ENCODE results near the gene KCNH8. TPM values are rescaled to one million over a fixed set of nuclear protein-coding genes. Genes with fewer than 3 reads are reported as not detected.

KCNH8 gene
- total and polyA plus RNA-seq, 4 donors: 0.02 to 0.08 (median 0.05) TPM; not detected in 1

DNA sequence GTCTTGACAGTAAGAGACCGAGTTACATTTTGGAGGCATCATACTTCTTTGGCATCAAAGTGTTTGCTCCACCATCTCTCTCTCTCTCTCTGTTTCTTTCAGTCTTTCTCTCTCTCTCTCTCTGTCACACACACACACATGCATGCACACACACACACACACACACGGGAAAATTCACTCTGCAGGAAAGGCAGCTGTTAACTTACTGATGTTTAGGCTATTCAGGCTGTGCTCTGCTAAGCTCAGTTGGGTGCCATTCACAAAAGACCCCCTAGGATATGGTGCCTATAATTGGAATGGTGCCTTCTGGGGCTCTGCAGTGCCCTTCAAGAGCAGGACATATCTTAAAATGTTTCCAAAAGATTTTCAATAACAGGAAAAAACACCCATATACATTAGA, 78.2 kb downstream of the KCNH8 start:
- Histone ChIP-seq H3K27me3 (ENCODE audit: control insufficient read depth in 4 of 4, insufficient read depth in 4 of 4, low read length in 3 of 4) (peaks cover 0 to 4% (median 0%) of the 10 kb centered on the region in 4 donors), H3K4me3 (ENCODE audit: low read depth in 1 of 3, low read length in 3 of 3) (no peak overlapping the region), H3K9me3 (ENCODE audit: control insufficient read depth in 4 of 4, low read length in 3 of 4) (no peaks in the 10 kb centered on the region), H3K9ac (ENCODE audit: low read depth in 1 of 2, low read length in 2 of 2) (no peak overlapping the region), H3K27ac (ENCODE audit: low read depth in 1 of 2, low read length in 2 of 2) (no peak overlapping the region), H3K36me3 (ENCODE audit: control insufficient read depth in 4 of 4, insufficient read depth in 3 of 4, low read depth in 1 of 4, low read length in 3 of 4) (no peaks in the 10 kb centered on the region), H3K4me1 (ENCODE audit: control insufficient read depth in 4 of 4, insufficient read depth in 4 of 4, low read length in 3 of 4) (no peaks in the 10 kb centered on the region)
- TF ChIP-seq FOXA1 (IDR thresholded peaks at IDR 0.05): no peak
- no peak for TF ChIP-seq NR2F2 (IDR thresholded peaks at IDR 0.05)
- no peak for TF ChIP-seq MAX (IDR thresholded peaks at IDR 0.05)
- TF ChIP-seq JUND (IDR thresholded peaks at IDR 0.05): no peak
- no peak for TF ChIP-seq HNF4G (IDR thresholded peaks at IDR 0.05)
- no peak for TF ChIP-seq GABPA (IDR thresholded peaks at IDR 0.05 in 1 of 2, conservative IDR thresholded peaks at IDR 0.05 in 1 of 2)
- TF ChIP-seq HNF4A (conservative IDR thresholded peaks at IDR 0.05): no peak
- DNase-seq (ENCODE audit: low spot score): no peak
- 71% methylated on average over 2 of the region's 2 CpGs for WGBS

DNA sequence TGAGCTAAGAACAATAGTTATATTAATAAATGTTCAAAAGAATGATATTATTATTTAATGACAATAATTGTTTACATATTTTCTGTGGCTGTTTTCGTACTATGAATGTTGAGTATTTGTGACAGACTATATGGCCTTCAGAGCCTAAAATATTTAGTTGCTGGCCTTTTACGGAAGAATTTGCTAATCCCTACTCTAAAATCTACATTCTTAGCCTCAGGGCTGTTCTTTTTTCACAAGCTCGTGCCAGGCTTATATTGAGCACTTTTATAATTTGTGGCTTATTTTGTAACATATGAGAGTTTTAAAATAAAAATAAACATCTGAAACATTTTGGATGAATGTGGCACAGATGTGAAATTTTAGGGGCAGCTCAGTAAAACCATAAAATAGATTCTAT, 79.9 kb downstream of the KCNH8 start:
- peaks cover 0 to 4% (median 0%) of the 10 kb centered on the region in 4 donors for H3K27me3 ChIP-seq (ENCODE audit: control insufficient read depth in 4 of 4, insufficient read depth in 4 of 4, low read length in 3 of 4)
- DNase-seq (ENCODE audit: low spot score): no peak
- TF ChIP-seq, protein P1, sequence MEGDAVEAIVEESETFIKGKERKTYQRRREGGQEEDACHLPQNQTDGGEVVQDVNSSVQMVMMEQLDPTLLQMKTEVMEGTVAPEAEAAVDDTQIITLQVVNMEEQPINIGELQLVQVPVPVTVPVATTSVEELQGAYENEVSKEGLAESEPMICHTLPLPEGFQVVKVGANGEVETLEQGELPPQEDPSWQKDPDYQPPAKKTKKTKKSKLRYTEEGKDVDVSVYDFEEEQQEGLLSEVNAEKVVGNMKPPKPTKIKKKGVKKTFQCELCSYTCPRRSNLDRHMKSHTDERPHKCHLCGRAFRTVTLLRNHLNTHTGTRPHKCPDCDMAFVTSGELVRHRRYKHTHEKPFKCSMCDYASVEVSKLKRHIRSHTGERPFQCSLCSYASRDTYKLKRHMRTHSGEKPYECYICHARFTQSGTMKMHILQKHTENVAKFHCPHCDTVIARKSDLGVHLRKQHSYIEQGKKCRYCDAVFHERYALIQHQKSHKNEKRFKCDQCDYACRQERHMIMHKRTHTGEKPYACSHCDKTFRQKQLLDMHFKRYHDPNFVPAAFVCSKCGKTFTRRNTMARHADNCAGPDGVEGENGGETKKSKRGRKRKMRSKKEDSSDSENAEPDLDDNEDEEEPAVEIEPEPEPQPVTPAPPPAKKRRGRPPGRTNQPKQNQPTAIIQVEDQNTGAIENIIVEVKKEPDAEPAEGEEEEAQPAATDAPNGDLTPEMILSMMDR (IDR thresholded peaks at IDR 0.05; ENCODE audit: low read depth, low read length, missing input control): no peak
- TF ChIP-seq HNF4A (conservative IDR thresholded peaks at IDR 0.05): no peak
- no peak for TF ChIP-seq SP1 (IDR thresholded peaks at IDR 0.05)
- TF ChIP-seq, protein P2, sequence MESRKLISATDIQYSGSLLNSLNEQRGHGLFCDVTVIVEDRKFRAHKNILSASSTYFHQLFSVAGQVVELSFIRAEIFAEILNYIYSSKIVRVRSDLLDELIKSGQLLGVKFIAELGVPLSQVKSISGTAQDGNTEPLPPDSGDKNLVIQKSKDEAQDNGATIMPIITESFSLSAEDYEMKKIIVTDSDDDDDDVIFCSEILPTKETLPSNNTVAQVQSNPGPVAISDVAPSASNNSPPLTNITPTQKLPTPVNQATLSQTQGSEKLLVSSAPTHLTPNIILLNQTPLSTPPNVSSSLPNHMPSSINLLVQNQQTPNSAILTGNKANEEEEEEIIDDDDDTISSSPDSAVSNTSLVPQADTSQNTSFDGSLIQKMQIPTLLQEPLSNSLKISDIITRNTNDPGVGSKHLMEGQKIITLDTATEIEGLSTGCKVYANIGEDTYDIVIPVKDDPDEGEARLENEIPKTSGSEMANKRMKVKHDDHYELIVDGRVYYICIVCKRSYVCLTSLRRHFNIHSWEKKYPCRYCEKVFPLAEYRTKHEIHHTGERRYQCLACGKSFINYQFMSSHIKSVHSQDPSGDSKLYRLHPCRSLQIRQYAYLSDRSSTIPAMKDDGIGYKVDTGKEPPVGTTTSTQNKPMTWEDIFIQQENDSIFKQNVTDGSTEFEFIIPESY (IDR thresholded peaks at IDR 0.05): no peak
- TF ChIP-seq EGR1 (IDR thresholded peaks at IDR 0.05; ENCODE audit: low read depth in 2 of 2): no peak
- no peak for TF ChIP-seq MAX (IDR thresholded peaks at IDR 0.05)
- no peak for TF ChIP-seq JUND (IDR thresholded peaks at IDR 0.05)
- TF ChIP-seq, protein P3, sequence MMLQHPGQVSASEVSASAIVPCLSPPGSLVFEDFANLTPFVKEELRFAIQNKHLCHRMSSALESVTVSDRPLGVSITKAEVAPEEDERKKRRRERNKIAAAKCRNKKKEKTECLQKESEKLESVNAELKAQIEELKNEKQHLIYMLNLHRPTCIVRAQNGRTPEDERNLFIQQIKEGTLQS (IDR thresholded peaks at IDR 0.05): no peak
- TF ChIP-seq HNF4G (IDR thresholded peaks at IDR 0.05): no peak
- TF ChIP-seq FOXA1 (IDR thresholded peaks at IDR 0.05): no peak
- TF ChIP-seq NR2F2 (IDR thresholded peaks at IDR 0.05): no peak
- no peak for TF ChIP-seq FOXA2 (IDR thresholded peaks at IDR 0.05)
- peaks cover 0 to 4% (median 0%) of the 10 kb centered on the region in 4 donors for H3K4me1 ChIP-seq (ENCODE audit: control insufficient read depth in 4 of 4, insufficient read depth in 4 of 4, low read length in 3 of 4)
- H3K9me3 ChIP-seq (ENCODE audit: control insufficient read depth in 4 of 4, low read length in 3 of 4): no peaks in the 10 kb centered on the region
- H3K27ac ChIP-seq (ENCODE audit: low read depth in 1 of 2, low read length in 2 of 2): no peak overlapping the region
- WGBS: 79% methylated on average over 3 of the region's 3 CpGs
- H3K9ac ChIP-seq (ENCODE audit: low read depth in 1 of 2, low read length in 2 of 2): no peak overlapping the region
- H3K36me3 ChIP-seq (ENCODE audit: control insufficient read depth in 4 of 4, insufficient read depth in 3 of 4, low read depth in 1 of 4, low read length in 3 of 4): no peaks in the 10 kb centered on the region
- H3K4me3 ChIP-seq (ENCODE audit: low read depth in 1 of 3, low read length in 3 of 3): no peak overlapping the region

DNA sequence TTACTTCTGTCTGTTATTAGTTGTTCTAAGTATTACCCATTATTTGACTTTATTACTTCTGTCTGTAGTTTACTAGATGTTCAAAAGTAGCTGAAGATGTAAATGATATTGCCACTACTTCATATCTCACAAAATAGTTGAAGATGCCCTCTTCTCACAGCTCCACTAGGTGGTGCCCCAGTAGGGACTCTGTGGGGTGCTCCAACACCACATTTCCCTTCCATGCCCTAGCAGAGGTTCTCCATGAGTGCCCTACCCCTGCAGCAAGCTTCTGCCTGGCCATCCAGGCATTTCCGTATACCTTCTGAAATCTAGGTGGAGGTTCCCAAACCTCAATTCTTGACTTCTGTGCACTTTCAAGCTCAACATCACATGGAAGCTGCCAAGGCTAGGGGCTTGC, 80.8 kb downstream of the KCNH8 start:
- no peak overlapping the region for H3K4me3 ChIP-seq (ENCODE audit: low read depth in 1 of 3, low read length in 3 of 3)
- H3K4me1 ChIP-seq (ENCODE audit: control insufficient read depth in 4 of 4, insufficient read depth in 4 of 4, low read length in 3 of 4): peaks cover 0 to 4% (median 0%) of the 10 kb centered on the region in 4 donors
- no peak for DNase-seq (ENCODE audit: low spot score)
- no peak overlapping the region for H3K27ac ChIP-seq (ENCODE audit: low read depth in 1 of 2, low read length in 2 of 2)
- no peaks in the 10 kb centered on the region for H3K36me3 ChIP-seq (ENCODE audit: control insufficient read depth in 4 of 4, insufficient read depth in 3 of 4, low read depth in 1 of 4, low read length in 3 of 4)
- WGBS: 96% methylated on average over 1 of the region's 1 CpG
- no peaks in the 10 kb centered on the region for H3K9me3 ChIP-seq (ENCODE audit: control insufficient read depth in 4 of 4, low read length in 3 of 4)
- H3K27me3 ChIP-seq (ENCODE audit: control insufficient read depth in 4 of 4, insufficient read depth in 4 of 4, low read length in 3 of 4): peaks cover 0 to 4% (median 0%) of the 10 kb centered on the region in 4 donors
- H3K9ac ChIP-seq (ENCODE audit: low read depth in 1 of 2, low read length in 2 of 2): no peak overlapping the region
- no peak for TF ChIP-seq GABPA (IDR thresholded peaks at IDR 0.05 in 1 of 2, conservative IDR thresholded peaks at IDR 0.05 in 1 of 2)
- TF ChIP-seq, protein P2 (IDR thresholded peaks at IDR 0.05): no peak
- no peak for TF ChIP-seq FOXA2 (IDR thresholded peaks at IDR 0.05)
- TF ChIP-seq, protein P3 (IDR thresholded peaks at IDR 0.05): no peak
- TF ChIP-seq SP1 (IDR thresholded peaks at IDR 0.05): no peak
- no peak for TF ChIP-seq TAF1 (conservative IDR thresholded peaks at IDR 0.05)
- no peak for TF ChIP-seq RAD21 (IDR thresholded peaks at IDR 0.05)
- TF ChIP-seq HNF4A (conservative IDR thresholded peaks at IDR 0.05): no peak
- TF ChIP-seq YY1 (IDR thresholded peaks at IDR 0.05): no peak
- no peak for TF ChIP-seq EGR1 (IDR thresholded peaks at IDR 0.05; ENCODE audit: low read depth in 2 of 2)
- TF ChIP-seq HNF4G (IDR thresholded peaks at IDR 0.05): no peak
